Left renal pelvis (tissue), 4 donors: ENCODE results near the gene VTN. TPM values are rescaled to one million over a fixed set of nuclear protein-coding genes. Genes with fewer than 3 reads are reported as not detected.
"Not testable (repeated sequence)": the region's sequence is repeated elsewhere in the genome, so short reads cannot be mapped to it uniquely, and the experiment has no call there.

ENCODE experiments used
- DNase-seq, 4 donors: peaks; one replicate each; pipeline ENCODE4 v3.0.0-alpha.2; 2013; ENCODE audit warnings: low read depth in 4 of 4, low spot score in 3 of 4
- polyA plus RNA-seq, 4 donors: library from polyadenylated mRNA; unstranded; fragments of 120-200 nt; gene quantifications; one replicate each; pipeline ENCODE4 v1.2.1, GENCODE V29; 2013; ENCODE audit not compliant: insufficient read length in 4 of 4

VTN gene
- polyA plus RNA-seq, 4 donors: 5.7 to 18.2 (median 14.4) TPM

DNA sequence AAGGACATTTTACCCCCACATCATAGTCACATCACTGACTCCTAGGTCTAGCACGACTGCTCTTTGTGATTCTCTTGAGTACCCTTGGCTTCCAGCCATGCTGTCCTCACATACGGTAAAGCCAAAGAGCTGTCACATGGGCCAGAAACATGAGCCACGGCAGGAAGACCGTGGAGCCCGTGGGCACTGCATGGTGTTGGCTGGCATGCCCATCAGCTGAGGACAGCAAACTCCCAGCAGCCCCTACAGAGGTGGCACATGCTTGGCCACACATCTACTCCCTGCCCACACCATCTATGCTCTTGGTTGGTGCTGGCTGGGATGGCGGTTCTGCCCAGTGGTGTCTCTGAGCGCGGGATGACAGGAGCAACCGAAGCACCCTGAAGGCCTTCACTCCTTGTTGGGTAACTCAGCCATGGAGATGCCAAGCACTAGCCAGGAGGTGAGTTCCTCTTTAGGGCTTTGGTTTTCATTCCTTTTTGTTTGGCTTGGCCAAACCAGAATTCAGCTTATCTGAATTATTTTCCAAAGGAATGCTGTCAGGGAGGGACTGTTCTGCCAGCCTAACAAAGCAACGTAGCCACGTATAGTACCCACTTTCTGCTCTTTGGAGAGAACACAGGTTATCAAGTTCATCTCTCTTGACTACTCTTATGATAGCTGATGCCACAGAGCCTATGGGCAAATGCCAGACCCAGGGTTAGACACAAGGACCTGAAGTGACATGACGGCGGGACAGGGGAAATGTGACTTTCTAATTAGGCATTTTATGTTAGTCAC is 24.5 kb downstream of the VTN start:
- no peak for DNase-seq

DNA sequence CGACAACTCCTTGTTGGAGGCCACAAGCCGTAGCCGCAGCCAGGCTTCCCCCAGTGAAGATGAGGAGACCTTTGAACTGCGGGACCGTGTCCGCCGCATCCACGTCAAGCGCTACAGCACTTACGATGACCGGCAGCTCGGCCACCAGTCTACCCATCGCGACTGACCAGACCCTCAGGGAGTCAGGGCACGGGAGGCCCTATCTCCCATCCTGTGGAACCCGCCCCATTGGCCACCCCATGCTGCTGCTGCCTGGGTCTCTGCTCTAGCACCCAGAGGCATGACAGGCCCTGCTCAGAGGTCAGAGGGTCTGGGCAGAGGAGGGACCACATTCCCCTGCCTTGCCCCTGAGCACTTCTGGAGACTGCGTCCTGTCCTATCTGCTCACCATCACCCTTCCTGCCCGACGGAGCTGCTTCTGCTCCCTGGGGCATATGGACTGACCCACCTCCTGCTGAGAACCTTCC is 25.6 kb downstream of the VTN start:
- DNase-seq: no peak

DNA sequence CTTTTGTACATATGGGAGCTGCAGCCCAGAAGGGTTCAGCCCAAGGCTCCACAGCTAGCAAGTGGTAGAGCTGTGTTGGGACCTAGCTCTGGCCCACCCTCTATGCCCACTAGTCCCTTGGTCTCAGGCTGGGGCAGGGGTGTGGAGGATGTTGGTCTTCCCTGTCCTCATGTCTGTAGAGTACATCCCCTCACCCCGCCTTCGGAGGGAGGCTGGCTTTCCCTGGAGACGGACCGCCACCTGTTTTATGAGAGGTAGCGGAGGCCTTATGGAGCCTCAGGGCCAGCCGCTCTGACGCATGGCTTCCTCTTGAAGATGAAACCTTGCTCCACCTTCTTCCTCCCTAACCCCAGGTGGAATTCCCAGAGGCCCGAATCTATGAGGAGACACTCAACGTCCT is 26.1 kb downstream of the VTN start:
- no peak for DNase-seq

DNA sequence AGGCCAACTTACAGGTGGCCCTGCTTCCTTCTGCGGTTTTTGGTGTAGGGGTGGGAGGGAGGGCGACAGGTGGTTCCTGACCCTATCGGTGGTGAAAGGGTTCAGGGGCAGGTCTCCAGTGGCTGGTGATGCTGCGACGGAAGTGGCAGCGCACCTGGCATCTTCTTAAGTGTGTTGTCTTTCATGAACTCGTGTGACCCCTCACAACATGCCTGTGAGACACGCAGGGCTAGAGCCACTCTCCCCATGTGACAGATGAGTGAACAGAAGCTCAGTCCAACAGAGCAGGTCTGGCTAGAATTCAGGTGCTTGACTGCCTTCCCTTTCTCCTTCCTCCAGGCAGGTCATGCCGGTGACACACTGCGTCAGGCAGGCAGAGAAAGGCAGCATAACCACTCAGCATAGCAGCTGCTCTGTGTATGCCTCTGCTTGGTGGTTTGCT is 26.6 kb downstream of the VTN start:
- DNase-seq: no peak

DNA sequence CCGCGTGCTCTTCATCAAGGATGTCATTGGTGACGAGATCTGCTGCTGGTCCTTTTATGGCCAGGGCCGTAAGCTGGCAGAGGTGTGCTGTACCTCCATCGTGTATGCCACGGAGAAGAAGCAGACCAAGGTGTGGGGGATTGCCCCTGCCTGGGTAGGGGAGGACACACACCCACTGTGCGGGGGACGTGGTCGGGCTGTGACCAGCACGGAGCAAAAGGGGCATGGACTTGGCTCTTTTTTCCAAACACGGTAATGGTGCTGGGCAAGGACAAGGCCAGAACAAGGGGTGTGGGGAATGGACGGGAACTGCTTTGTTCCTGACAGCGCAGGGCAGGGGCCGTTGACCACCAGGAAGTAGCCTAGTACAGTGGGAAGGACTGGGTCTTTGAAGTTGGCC is 27.8 kb downstream of the VTN start:
- DNase-seq: no peak

DNA sequence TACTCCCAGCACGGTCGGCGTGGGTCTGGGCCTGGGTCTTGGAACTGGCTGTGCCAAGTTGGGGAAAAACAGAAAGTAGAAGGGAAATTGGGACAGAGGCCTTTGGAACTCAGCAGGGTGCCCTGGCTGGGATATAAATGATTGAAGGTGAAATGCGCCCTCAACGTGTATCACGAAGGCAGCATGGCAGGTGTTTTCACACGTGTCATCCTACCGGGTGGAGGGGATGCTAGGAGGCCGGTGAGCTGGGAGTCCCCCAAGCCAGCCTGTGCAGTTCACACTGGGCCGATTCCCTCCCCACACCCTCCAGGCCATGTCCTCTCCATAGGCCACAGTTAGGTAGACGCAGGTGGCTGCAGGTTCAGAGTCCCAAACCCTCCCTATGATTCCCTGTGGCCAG is 28.6 kb downstream of the VTN start:
- DNase-seq: no peak

DNA sequence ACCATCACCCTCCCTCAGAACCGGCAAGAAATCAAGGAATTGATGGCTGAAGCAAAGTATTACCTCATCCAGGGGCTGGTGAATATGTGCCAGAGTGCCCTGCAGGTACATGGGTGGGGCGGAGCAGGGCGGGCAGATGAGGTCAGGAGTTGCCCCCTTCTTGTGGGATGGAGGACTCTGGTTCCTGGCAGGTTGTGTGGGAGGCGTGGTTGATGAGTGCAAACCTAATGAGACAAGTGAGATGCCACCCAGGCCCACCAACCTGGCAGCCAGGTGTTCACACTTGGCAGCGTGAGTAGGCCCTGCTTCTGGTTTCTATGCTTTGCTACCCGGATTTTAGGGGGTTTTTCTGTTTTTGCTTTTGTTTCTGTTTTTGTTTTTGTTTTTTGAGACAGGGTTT is 29.7 kb downstream of the VTN start:
- DNase-seq: no peak

DNA sequence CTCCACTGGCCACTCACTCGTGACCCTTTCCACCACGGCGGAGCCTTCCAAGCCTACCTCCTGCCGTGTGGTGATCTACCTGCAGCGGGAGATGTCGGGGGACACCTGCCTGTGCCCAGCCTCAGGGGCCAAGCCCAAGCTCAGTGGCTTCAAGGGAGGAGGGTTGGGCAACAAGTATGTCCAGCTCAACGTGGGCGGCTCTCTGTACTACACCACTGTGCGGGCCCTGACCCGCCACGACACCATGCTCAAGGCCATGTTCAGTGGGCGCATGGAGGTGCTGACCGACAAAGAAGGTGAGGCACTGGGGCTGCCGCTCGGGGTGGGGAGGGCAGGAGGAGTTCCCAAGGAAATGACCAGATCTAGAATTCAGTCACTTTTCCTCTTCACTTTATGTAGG is 30.7 kb downstream of the VTN start:
- no peak for DNase-seq

DNA sequence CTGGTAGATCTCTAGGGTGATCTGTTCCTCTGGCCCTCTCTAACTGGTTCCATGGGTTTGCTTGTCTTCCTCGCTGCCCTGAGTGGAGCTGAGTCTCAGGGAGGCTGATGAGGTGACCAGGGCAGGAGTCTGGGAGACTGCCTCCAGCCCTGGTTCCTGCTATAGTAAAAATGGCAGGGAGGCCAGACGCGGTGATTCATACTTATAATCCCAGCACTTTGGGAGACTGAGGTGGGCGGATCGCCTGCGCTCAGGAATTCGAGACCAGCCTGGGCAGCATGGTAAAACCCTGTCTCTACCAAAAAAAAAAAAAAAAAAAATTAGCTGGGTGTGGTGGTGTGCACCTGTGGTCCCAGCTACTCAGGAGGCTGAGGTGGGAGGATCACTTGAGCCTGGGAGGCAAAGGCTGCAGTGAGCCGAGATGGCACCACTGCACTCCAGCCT is 31.3 kb downstream of the VTN start:
- not testable (repeated sequence) for DNase-seq

DNA sequence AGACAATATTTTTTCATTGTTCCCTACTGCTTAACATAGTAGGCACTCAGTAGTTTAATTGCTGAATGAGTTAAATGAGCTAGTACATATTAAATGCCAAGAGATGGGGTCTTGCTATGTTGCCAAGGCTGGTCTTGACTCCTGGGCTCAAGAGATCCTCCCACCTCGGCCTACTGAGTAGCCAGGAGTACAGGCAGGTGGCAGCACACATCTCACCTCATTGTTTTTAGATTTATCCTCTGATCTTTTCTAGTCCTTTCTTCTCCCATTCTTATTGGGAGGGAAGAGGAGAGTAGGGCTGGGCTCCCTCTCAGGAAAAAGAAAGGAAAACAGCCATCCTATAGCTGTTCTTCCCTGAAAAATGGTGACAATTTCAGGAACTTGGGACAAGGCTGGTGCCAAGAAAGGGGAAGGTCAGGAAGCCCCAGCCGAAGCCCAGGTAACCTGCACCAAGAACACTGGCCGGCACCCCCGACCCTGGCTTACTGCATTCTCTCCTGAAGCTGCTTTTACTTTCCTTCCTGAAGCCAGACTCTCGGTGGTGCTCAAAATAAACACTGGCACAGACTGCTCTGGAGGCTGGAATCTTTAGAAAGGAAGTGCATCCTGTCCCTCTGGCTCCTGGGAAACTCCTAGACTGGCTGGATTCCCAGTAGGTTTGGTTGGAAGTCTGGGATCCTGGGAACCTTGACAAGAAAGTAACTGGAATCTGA is 31.9 kb downstream of the VTN start:
- DNase-seq: no peak

DNA sequence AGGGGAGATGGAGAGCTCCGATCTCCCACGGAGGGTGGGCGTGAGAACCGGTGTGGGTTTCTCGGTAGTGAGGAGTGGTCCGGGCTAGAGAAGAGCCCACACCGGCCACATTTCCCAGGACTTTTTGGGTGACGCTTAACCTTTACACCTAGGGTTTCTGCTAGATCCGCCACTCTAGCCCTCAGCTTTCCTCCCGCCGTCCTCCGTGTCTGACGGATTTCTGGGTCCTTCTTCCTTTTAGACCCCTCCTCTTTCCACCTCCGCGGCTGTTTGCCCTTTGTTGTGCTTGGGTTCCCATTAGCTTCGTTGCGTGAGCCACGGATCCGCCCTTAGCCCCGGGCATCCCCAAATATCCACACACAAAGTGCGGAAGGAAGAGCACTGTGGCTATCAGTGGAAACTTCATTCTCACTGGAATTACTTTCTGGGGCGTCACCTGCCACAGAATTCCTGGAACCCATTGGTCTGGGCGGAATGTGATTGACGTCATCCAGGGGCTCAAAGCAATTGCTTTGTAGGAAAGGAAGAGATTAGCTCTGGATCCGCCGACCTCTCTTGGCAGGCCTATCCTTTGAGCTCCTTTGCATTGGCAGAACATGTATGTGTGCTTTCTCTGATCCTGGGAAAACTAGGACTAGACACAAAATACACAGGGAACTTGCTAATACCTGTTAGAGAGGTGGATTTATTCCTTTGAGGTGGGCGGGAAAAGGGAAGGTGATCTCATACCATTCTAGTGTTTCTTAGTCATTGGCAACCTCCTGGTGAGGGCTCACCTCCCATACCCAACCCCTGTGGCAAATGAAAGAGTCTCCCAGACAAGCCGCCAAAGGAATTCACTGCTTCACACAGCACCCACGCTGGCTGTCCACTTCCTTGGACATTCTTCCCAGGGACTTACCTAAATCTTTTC is 33.9 kb downstream of the VTN start:
- peak in 2 of 4 donors; percentile 60 to 76 for DNase-seq

DNA sequence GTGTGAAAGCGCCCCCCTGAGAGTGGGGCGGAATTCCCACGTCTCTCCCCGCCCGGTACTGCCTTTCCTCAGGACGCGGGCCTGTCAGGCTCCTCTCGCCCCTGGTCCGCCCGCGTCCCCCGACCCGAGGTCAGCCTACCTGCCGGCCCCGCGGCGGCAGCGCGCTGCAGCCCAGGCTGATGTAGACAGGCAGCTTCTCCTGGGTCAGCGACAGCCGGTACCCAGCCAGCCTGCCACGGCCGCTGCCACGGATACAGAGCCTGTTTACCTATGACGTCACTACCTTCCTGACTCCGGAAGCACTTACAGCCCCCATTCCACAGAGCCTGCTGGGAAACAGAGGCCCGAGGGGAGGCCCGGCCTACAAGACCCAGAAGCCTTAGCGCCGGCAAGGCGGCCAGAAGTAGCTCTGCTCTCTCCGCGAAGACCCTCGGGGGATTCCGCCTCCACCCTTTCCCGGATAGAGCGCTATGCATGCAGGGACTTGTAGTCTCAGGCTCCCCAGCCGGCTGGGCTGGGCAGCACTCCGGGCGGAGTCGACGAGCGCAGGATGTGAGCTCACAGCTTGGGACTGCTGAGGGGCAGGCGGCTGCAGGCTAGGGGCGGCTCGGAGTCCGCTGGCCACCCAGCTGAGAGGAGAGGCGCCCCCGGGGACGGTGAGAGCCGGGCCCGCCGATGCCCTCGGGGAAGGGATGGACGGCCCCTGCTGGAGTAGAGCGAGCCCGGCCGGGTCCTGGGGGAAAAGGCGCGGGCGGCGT is 34.7 kb downstream of the VTN start, which contains the start of the genes IFT20 and TNFAIP1:
Gene IFT20, minus strand, starts transcription at position 272 of the 758 bp plus-strand sequence. CDS start 3,487 bp downstream, outside the sequence.
Gene TNFAIP1, plus strand, starts transcription at position 561 of the 758 bp plus-strand sequence. CDS start 3,761 bp downstream, outside the sequence.
- peak; percentile 98 to 100 (median 98) for DNase-seq

DNA sequence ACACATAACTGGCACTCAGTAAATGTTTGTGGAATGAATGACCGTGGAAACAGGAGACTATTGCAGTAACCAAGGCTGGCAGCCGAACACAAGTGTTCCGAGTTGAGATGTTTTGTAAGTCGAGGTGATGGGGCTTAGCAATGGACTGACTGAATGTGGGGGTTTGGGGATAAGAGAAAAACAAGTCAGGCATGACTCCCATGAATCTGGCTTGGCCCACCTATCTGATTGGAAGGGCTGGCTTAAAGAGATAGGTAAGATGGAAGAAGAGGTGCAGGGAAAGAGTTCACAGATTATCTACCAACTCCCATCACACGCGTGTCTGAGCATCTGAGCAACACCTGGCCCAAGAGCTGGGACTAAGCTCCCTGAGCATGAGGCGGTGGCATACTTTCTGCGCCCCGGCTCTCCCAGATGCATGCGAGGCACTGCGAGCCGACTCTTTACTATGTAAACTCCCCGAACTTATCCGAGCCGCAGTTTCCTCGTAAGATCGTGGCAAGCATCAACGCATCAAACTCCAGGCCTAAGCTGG is 35.4 kb downstream of the VTN start:
- no peak for DNase-seq

DNA sequence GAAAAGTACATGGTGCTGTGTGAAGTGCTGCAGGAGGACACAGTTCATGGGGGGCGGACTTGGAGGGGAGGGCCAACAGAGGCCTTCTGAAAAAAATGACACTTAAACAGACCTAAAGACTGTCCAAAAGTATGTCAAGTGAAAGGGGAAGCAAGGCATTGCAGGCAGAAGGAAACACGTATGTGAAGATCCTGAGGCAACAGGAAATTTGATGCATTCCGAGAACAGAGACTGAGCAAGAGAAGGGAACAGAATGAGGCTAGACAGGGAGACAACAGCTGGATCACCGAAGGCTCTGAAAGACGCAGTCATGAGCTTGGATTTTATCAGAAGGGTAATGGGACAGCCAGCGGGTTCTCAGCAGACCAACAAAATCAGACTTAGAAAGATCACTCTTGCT is 35.9 kb downstream of the VTN start:
- DNase-seq: no peak

DNA sequence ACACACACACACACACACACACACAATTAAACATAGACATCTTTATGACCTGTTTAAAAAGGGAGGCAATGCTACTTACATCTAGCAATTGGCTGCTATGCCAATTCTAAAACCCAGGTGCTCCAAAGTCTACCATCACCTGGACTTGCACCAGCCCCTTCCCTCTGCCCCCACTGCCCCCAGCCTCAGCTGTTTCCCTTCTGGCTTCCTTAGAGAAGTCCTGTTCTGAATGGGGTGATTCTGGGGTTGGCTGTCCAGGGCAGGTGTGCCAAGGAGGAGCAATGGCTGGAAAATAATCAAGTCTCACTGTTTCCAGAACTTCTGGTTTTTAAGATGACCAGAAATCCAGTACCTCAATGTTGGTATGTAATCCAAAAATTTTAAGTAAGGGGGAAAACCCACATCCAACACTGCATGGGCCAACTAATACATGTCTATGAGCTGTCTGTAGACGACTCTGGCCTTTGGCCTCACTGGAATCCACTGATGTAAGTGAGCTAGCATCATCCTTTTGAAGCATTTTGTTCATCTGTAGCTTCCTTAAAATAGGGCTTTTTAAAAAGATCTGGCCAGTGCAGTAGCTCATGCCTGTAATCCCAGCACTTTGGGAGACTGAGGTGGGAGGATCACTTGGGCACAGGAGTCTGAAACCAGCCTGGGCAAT is 36.9 kb downstream of the VTN start:
- DNase-seq: no peak

DNA sequence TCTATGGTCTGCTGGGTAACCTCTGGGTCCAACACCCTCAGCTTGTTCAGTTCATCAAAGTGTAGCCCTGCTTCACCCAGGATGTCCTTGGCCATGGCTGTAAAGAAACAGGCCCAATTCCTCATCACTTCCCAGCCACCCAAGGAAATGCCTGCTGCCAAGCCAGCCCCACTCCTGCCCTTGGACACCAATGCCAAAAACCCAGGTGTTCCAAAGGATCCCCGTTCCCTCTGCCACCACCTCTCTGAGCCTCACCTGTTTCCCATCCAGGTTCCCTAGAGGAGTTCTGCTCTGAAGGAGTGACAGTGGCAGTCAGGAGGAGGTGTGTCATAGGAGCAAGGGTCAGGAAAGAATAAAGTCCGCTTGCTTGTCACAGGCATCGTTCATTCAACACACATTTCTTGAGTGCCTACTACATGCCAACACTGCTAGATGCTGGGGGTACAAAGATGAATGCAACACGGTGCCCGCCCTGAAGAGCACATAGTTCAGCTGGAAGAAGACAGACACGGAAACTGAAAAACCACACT is 38.2 kb downstream of the VTN start:
- no peak for DNase-seq

DNA sequence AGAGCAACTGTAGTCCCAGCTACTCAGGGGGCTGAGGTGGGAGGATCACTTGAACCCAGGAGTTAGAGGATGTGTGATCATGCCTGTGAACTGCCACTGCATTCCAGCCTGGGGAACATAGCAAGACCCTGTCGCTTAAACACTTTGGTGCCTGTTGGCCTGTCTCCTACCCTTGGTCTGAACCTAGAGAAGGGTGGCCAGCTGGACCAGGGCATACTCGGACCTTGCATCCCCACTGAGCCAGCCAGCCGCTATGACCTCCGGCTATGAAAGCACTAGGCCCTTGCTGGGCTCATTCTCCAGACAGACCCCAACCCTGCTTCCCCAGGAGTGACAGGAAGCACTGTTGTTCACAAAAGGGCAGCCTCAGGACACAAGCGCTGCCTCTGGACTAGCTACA is 39.4 kb downstream of the VTN start:
- DNase-seq: no peak

DNA sequence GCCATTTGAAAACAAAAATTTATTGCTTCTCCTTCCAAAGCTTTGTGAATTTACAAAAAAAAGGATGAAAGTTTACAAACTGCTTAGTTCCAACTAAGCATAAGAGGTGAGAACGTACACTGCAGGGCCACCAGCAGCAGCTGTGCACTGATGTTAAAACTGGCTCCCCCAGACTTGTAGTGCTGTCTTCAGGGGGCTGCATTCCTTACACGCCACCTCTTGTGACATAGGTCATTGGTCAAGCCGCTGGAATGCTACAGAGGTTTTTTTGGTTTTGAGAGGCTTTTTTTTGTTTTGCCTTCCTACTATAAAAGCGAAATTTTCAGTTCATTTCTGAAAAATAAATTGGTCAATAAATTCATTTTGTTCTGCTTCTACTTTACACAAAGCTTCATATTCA is 41.8 kb downstream of the VTN start:
- no peak for DNase-seq

DNA sequence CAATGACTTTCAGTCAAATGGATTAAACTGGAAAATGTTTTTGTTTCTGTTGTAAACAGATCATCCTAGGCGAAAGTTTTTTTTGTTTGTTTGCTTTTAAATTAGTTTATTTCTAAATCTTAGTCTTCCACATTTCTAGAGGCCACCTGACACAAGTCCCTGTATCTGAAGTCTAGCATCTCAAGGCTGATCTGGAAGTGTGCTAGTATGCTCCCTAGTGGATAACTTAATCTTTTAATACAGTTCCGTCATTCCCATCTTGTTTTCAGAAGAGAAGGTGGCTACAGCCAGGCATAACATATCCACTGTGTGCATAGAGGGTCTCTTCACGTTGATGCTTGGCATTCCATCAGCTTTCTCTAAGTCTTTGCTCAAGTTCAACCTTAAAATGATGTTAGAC is 42.4 kb downstream of the VTN start:
- no peak for DNase-seq
